SIG-M5 treated with dmso at 0.1 percent for 504 hours (cell line): ENCODE data around the gene PRR20E.
"Not testable (repeated sequence)": the region's sequence is repeated elsewhere in the genome, so short reads cannot be mapped to it uniquely, and the experiment has no call there.

Experiments
- DNase-seq: peaks from one replicate; lab custom pipeline; 2025; ENCODE audit not compliant: unreplicated experiment; lab: John Stamatoyannopoulos, UW

PRR20E gene

GRCh38 chr13:57166897-57167296, at the start of gene PRR20E:
Gene PRR20E, plus strand, starts transcription at chr13:57167197. Its CDS starts 387 bp downstream, at chr13:57167584.
- not testable (repeated sequence) for DNase-seq

GRCh38 chr13:57123681-57124080, 43.3 kb upstream of the PRR20E start:
- DNase-seq, result no peak

GRCh38 chr13:57128909-57129308, 38.1 kb upstream of the PRR20E start:
- DNase-seq, result peak; percentile 3

- no peak for DNase-seq
These were observed 30.9 kb upstream of the PRR20E start for GRCh38 chr13:57136093-57136492.

GRCh38 chr13:57137585-57137984, 29.4 kb upstream of the PRR20E start:
- DNase-seq, result no peak

- DNase-seq, result no peak
These were observed 28.0 kb upstream of the PRR20E start for GRCh38 chr13:57138988-57139387.

- DNase-seq, result not testable (repeated sequence)
These were observed 27.2 kb upstream of the PRR20E start for GRCh38 chr13:57139781-57140180.

GRCh38 chr13:57140235-57140968, 26.6 kb upstream of the PRR20E start, which contains the start of gene PRR20A:
Gene PRR20A, plus strand, starts transcription at chr13:57140918. Its CDS starts 387 bp downstream, at chr13:57141305.
- DNase-seq, result not testable (repeated sequence)

- DNase-seq, result not testable (repeated sequence)
These were observed 19.8 kb upstream of the PRR20E start, which contains the start of gene PRR20B for GRCh38 chr13:57147188-57147587. Gene PRR20B, plus strand, starts transcription at chr13:57147488. Its CDS starts 387 bp downstream, at chr13:57147875.

GRCh38 chr13:57148106-57148505, 18.9 kb upstream of the PRR20E start:
- DNase-seq, result not testable (repeated sequence)

GRCh38 chr13:57153761-57154160, 13.2 kb upstream of the PRR20E start, which contains the start of gene PRR20C:
Gene PRR20C, plus strand, starts transcription at chr13:57154061. Its CDS starts 387 bp downstream, at chr13:57154448.
- DNase-seq, result not testable (repeated sequence)

GRCh38 chr13:57160332-57160731, 6.7 kb upstream of the PRR20E start, which contains the start of gene PRR20D:
Gene PRR20D, plus strand, starts transcription at chr13:57160632. Its CDS starts 387 bp downstream, at chr13:57161019.
- not testable (repeated sequence) for DNase-seq

- DNase-seq, result no peak
These were observed 24.7 kb downstream of the PRR20E start for GRCh38 chr13:57191667-57192066.

- no peak for DNase-seq
These were observed 46.0 kb downstream of the PRR20E start for GRCh38 chr13:57212989-57213388.
